ENCODE data around the gene TBX10. TPM values are rescaled to one million over a fixed set of nuclear protein-coding genes. Genes with fewer than 3 reads are reported as not detected.

Gene TBX10
- not detected in 2 replicates for total RNA-seq (2021; fragmentation: NEBNext Ultra II Directional; extraction: Animal tissue kit (Norgen Biotek cat#: 25700))
- 0.09 and 0.17 TPM in 2 replicates for polyA plus RNA-seq (2011; rRNA removed)
- polyA plus RNA-seq (2011; cell fraction: cytosol; rRNA removed): not detected
- not detected for polyA plus RNA-seq (2011; cell fraction: nucleus; rRNA removed)
- 0.34 to 0.86 TPM (median 0.56 TPM) in 4 replicates for polyA plus RNA-seq (2012, experiment 1 of 2)
- polyA plus RNA-seq (2012, experiment 2 of 2): 0.25 TPM
- polyA plus RNA-seq (2013, experiment 1 of 2): 0.10 TPM
- 0.07 TPM for polyA plus RNA-seq (2013, experiment 2 of 2)
- 0.16 TPM in 1 of 2 replicates, not detected in the other for polyA minus RNA-seq (2011; rRNA and poly(A)+ RNA removed)
- not detected for polyA minus RNA-seq (2011; cell fraction: cytosol; rRNA and poly(A)+ RNA removed)
- not detected for polyA minus RNA-seq (2011; cell fraction: nucleus; rRNA and poly(A)+ RNA removed)
- long read RNA-seq, experiment 1: 0 reads
- long read RNA-seq, experiment 2: 0 reads

GRCh38 chr11:67639438-67639859, at the start of gene TBX10:
TSS of gene TBX10 (minus strand) at chr11:67639763. CDS start at chr11:67639472, 291 bp downstream.
- Histone ChIP-seq H2BK12ac (ENCODE audit: low read depth, low read length) (peak within 1 kb of the TSS; percentile 84; the same call in 1 of the 2 replicates), H3K27ac (ENCODE audit: low read depth, low read length) (no peak within 1 kb of the TSS), H4K91ac (replicated peaks; ENCODE audit: insufficient read length, low read length) (peak within 1 kb of the TSS; percentile 56), H3K4me1 (replicated peaks in 1 of 4; ENCODE audit: control insufficient read depth in 3 of 4, insufficient read depth in 4 of 4, low read length in 3 of 4) (peaks cover 0 to 5% (median 1%) of the 10 kb centered on the region in 4 experiments; a peak in 1 of 7 replicates), H3K79me1 (ENCODE audit: low read depth, low read length) (no peaks in the 10 kb centered on the region), H4K8ac (ENCODE audit: extremely low read depth, insufficient read depth, low read length) (no peak within 1 kb of the TSS; the same call in 1 of the 2 replicates), H2AFZ (ENCODE audit: low read length) (no peak within 1 kb of the TSS), H2BK120ac (replicated peaks; ENCODE audit: low read depth, low read length) (no peak within 1 kb of the TSS), H2BK5ac (ENCODE audit: low read depth, low read length) (no peak within 1 kb of the TSS), H3K56ac (replicated peaks; ENCODE audit: insufficient read length, low read depth, low read length) (no peak within 1 kb of the TSS), H3K79me2 (ENCODE audit: control insufficient read depth in 1 of 2, insufficient read depth in 2 of 2, low read length in 2 of 2) (no peaks in the 10 kb centered on the region), H3K27me3 (replicated peaks in 1 of 4; ENCODE audit: control insufficient read depth in 3 of 4, extremely low read depth in 1 of 4, insufficient read depth in 3 of 4, low read length in 3 of 4) (peaks cover 8 to 28% (median 15%) of the 10 kb centered on the region in 4 experiments), H4K5ac (ENCODE audit: insufficient read length, low read depth, low read length) (no peak within 1 kb of the TSS), H3K4me2 (ENCODE audit: insufficient read depth in 1 of 2, low read depth in 2 of 2, low read length in 2 of 2) (no peak within 1 kb of the TSS), H3K9me3 (ENCODE audit: insufficient read depth in 2 of 2, low read depth in 1 of 2, low read length in 1 of 2) (peaks cover 3 to 6% of the 10 kb centered on the region in 2 experiments; a peak in 3 of 4 replicates), H2BK15ac (ENCODE audit: low read length) (peak within 1 kb of the TSS; percentile 97; the same call in 1 of the 2 replicates), H3K14ac (ENCODE audit: insufficient read length) (no peak within 1 kb of the TSS), H4K20me1 (replicated peaks in 1 of 2; ENCODE audit: control insufficient read depth in 1 of 2, insufficient read depth in 2 of 2, low read length in 2 of 2) (no peaks in the 10 kb centered on the region), H3K18ac (ENCODE audit: extremely low read depth, low read length) (peak within 1 kb of the TSS; percentile 32; the same call in 1 of the 2 replicates), H3K23ac (ENCODE audit: insufficient read length) (no peak within 1 kb of the TSS), H2BK20ac (ENCODE audit: low read length) (0 out of 2 replicates have a peak within 1 kb of the TSS, but pooled peaks have one; percentile 48), H3K9ac (replicated peaks in 1 of 4; ENCODE audit: extremely low read depth in 1 of 4, low read depth in 3 of 4, low read length in 3 of 4) (no peak within 1 kb of the TSS), H3K4me3 (ENCODE audit: extremely low read depth in 1 of 4, insufficient read depth in 2 of 4, low read depth in 3 of 4, low read length in 4 of 4) (no peak within 1 kb of the TSS), H2AK5ac (ENCODE audit: low read depth, low read length) (peak within 1 kb of the TSS; percentile 98), H3K4ac (replicated peaks; ENCODE audit: insufficient read length, low read depth, low read length) (no peak within 1 kb of the TSS), H3K23me2 (ENCODE audit: low read depth, low read length) (no peaks in the 10 kb centered on the region; the same call in 1 of the 2 replicates), H3K36me3 (ENCODE audit: control insufficient read depth in 2 of 4, insufficient read depth in 4 of 4, low read length in 3 of 4) (no peaks in the 10 kb centered on the region)
- ChIA-PET POLR2A (ENCODE audit: partially characterized antibody) (interaction anchor here (0.9 to 3.2 kb wide), 3 partner anchors 10 to 23 kb away, joined by 3 to 19 read pairs (median 8); partner anchors contain the start of gene NUDT8), CTCF (ENCODE audit: partially characterized antibody) (interaction anchor here (0.7 to 4.8 kb wide), 16 partner anchors 8 to 75 kb away, joined by 3 to 36 read pairs (median 6); no protein-coding TSS in a partner anchor)
- DNase-seq (ENCODE audit: low read depth in 1 of 2, low spot score in 2 of 2) (peak in 1 of 2 experiments; percentile 45), FAIRE-seq (no peak)
- 82% methylated on average over 12 of the region's 18 CpGs; no CpG with 5 or more reads in 1 of the 2 experiments for WGBS, 2 experiments (ENCODE audit: extremely low coverage in 1 of 2, insufficient coverage in 1 of 2, insufficient read length in 1 of 2, insufficient replicate concordance in 2 of 2, low coverage in 1 of 2, low lambda C conversion rate in 2 of 2, missing lambda C conversion rate in 1 of 2)
- TF ChIP-seq E2F6 (IDR thresholded peaks at IDR 0.05) (no peak), POU5F1 (IDR thresholded peaks at IDR 0.05; ENCODE audit: low read depth, low read length) (no peak), SUZ12 (IDR thresholded peaks at IDR 0.05; ENCODE audit: low read length) (no peak), TCF12 (IDR thresholded peaks at IDR 0.05; ENCODE audit: low read depth, low read length) (no peak), POLR2A (IDR thresholded peaks at IDR 0.05; ENCODE audit: control extremely low read depth in 1 of 2, low read depth in 2 of 2, low read length in 2 of 2) (no peak), RNF2 (IDR thresholded peaks at IDR 0.05; ENCODE audit: borderline replicate concordance, low read depth, low read length, missing control alignments, poor library complexity, severe bottlenecking) (no peak)
